DMS114 treated with DMSO at 0.1 percent for 48 hours (cell line): ENCODE results near the gene RTBDN.
A peak's percentile ranks its signal among the peaks of the same experiment; 100 is the strongest.

Source experiments
- DNase-seq: peaks from one replicate; lab custom pipeline; 2025; ENCODE audit not compliant: unreplicated experiment; lab: John Stamatoyannopoulos, UW

The RTBDN gene

DNA sequence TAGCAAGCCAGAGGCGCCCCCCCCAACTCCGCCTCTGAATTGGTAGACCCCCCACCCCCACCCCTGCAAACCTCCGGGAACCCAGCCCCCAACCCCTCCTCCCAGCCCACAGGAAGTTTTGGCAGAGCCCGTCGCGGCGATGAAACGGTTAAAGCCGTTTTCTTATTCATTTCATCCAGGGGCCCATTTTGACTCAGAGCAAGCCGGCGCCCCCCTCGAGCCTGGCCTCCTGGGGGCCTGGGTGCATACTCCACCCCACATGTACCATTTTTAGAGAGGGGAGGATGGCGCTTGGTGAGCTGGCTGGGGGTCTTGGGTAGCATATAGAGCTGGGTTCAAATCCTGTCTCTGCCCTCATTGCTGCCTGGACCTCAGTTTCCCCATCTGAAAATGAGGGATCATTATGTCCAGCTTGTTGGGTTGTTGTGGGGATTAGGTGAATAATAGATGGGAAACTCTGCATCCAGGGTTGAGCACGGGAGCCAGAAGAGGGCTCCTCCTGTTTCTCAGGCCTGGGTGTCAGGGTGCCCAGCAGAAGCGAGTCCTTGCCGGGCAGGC, 51.0 kb downstream of the RTBDN start:
- DNase-seq = no peak

DNA sequence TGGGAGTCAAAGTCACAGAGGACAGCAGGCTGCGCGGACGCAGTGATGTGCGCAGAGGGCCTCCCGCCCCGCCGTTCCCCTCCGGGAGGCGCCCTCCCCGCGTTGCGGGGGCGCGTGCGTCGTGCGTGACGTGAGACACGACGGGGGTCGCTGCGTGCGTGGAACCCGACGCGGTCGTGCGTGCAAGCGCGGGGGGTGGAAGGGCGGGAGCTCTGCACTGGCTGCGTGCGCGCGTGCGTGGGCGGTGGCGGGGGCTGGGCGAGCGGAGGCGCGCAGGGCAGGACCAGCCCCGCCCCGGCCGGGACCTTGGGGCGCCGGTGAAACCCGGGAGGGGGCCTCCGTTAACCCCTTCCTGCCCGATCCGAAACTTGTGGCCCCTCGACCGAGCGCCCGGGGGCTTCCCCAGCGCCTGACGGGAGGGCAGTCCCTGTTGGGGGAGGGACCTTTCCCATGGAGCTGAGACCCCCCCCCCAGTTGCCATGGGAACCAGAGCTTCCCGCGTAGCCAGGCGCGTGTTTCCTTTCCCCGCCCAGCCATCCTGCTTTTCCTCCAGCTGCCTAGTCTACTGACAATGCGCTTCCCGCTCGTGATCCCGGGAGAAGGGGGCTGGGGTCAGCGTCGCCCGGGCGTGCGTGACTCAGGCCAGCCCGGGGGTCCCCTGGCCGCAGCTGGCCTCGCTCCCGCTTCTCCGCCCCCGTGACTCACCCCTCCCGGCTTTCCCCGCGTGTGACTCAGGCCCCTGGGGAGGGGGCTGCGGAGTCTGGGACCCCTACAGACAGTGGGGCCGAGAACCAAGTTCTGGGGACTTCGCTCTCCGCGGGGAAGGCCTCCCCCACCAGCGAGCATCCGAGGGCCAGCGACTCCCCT, 51.7 kb downstream of the RTBDN start:
- no peak for DNase-seq

DNA sequence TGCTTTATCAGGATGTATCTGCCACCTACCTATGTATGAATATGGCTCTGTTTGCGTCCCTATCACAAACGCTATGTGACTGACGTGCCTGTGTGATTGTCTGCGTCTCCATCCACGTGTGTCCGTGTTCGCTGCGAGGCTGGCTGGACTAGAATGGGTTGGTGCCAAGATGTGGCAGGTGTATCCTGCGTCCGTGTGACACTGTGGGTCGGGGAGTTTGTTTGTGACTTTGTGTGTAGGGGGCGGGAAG, 52.3 kb downstream of the RTBDN start:
- no peak for DNase-seq

DNA sequence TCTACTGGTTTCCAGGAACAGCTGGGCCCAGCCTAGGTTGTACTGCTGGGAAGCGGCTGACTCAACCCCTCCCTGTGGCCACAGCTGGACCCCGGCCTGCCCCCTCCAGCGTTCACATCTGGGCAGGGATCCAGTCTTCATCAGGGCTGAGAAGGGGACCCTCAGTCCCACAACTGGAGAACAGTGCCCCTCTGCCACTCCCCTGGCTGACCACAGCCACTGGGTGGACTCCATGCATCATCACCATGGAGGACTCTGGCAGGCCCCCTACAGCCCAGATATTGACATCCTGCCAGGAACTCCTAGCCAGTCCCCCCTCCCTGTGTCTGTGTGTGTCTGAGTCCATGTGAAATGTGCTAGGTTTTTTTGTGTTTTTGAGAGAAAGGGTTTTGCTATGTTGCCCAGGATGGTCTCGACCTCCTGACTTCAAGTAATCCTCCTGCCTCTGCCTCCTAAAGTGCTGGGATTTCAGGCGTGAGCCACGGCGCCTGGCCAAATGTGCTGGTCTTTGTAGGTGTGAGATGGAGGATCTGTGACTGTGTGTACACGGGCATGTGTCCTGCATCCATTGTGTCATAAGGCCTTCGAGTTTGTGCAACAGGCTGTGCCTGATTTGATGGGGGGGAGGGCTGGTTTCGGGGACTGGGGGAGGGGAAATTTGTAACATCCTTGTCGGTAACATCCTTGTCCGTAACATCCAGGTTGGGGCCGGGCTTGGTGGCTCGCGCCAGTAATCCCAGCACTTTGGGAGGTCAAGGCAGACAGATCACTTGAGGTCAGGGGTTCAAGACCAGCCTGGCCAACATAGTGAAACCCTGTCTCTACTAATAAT, 55.0 kb downstream of the RTBDN start:
- no peak for DNase-seq

DNA sequence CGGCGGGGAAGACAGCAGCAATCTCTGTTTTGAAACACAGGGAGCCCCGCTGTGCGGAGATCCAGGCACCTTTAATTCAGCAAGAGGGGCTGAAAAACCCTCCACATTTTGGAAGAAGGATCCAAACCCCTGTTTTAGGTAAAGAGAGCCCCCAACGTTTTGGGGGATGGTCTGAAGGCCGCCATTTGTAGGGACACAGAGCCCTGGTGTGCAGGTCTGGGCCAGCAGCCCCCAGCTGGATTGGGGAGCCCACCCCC, 55.5 kb downstream of the RTBDN start:
- DNase-seq = no peak

DNA sequence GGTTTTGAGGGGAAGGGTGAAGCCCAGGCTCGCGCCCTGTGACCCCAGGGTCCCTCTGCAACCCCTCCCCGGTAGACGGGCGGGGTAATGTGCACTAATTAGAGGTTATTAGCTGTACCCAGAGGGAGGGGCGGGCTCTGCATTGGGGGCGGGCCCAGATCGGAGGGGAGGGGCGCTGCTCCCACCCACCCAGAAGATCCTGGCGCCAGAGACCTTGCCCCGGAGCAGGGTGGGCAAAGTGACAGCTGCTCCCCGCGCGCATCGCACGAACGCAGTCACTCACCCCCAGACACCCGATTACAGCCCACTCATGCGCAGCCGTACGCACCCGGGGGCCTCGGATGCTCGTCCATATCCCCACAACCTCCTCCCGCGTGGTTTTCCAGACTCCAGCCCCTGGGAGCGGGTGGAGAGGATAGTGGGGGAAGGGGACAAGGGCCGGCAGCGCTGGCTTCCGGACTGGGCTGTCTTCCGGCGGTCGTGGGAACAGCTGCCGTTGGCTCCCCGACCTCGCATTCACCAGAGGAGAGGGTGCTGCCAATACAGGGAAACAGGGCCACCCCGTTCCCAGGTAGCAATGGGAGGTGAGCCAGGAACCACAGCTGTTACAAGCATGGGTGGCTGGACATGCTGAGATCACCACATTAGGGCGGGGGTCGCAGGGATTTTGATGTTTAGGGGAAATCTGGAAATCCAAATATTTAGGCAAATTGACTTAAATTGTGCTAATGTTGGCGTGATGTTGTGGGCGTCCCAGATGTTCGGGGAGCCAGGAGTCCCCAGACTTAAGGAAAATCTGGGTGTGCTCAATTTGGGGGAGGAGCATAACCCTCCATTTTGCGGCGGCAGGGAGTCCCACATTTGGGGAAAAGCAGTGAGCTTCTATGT, 56.1 kb downstream of the RTBDN start:
- peak; percentile 52 for DNase-seq

DNA sequence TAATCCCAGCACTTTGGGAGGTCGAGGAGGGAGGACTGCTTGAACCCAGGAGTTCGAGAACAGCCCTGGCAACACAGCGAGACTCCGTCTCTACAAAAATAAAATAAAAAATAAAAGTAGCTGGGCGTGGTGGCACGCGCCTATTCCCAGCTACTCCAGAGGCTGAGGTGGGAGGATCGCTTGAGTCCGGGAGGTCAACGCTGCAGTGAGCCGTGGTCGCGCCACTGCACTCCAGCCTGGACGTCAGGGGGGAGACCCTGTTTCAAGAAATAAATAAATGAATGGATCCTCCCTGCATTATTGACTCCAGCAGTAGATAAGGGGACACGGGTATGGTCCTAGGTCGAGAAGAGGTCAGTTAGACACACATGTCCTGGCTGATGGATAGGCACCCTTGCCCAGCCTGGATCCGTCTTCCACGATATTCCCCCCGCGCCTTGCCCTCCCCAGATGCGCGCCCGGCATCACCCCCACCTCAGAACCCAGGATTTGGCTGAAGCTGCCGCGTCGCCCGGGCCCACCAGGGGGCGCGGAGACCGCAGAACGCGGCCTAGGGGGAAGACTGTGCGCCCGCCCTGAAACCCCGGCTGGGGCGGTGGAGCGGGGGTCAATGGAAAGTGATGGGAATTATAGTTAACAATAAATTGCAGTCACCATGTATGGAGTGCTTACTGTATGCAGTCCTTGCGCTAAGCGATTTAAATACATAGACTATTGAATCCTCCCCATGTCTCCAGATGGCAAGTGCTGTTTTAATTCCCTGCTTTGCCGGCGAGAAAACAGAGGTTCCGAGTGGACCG, 57.0 kb downstream of the RTBDN start:
- peak; percentile 60 for DNase-seq
